OCI-LY7 (cell line): ENCODE results near the gene ACOT13.

Experiments
- EZH2phosphoT487 ChIP-seq: fragments of 200-600 bp; sonication (generic); IDR thresholded peaks from 2 replicates; pipeline ENCODE4 v1.6.1; 2018; ENCODE audit warnings: low read depth, borderline replicate concordance, mild to moderate bottlenecking, mixed run types, antibody characterized with exemption, low read length, moderate library complexity, mixed read lengths
- TF ChIP-seq, protein P1 (sequence below): fragments of 200-600 bp; sonication (generic); conservative IDR thresholded peaks from 2 replicates; pipeline ENCODE4 v1.5.1; 2014; ENCODE audit warnings: mild to moderate bottlenecking, antibody characterized with exemption, low read length, moderate library complexity, mixed read lengths

- TF ChIP-seq, protein P1, sequence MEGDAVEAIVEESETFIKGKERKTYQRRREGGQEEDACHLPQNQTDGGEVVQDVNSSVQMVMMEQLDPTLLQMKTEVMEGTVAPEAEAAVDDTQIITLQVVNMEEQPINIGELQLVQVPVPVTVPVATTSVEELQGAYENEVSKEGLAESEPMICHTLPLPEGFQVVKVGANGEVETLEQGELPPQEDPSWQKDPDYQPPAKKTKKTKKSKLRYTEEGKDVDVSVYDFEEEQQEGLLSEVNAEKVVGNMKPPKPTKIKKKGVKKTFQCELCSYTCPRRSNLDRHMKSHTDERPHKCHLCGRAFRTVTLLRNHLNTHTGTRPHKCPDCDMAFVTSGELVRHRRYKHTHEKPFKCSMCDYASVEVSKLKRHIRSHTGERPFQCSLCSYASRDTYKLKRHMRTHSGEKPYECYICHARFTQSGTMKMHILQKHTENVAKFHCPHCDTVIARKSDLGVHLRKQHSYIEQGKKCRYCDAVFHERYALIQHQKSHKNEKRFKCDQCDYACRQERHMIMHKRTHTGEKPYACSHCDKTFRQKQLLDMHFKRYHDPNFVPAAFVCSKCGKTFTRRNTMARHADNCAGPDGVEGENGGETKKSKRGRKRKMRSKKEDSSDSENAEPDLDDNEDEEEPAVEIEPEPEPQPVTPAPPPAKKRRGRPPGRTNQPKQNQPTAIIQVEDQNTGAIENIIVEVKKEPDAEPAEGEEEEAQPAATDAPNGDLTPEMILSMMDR, result no peak
- TF ChIP-seq EZH2phosphoT487, result no peak
These were observed 13.7 kb downstream of the ACOT13 start for GRCh38 chr6:24680582-24680981.
